Liver (tissue), 9 donors: Measurements from ENCODE around the gene VAPA. TPM values are rescaled to one million over a fixed set of nuclear protein-coding genes. Genes with fewer than 3 reads are reported as not detected.
"Not testable (repeated sequence)": the region's sequence is repeated elsewhere in the genome, so short reads cannot be mapped to it uniquely, and the experiment has no call there.

Source experiments
- DNase-seq: peaks from one replicate; pipeline ENCODE4 v3.0.0-alpha.2; 2017; ENCODE audit warnings: low spot score
- H3K27ac ChIP-seq, 2 donors: one replicate each; pipeline ENCODE4 v1.7.0; 2013; ENCODE audit warnings: inconsistent platforms in 2 of 2, low read length in 2 of 2, control low read depth in 1 of 2, low read depth in 1 of 2, mild to moderate bottlenecking in 1 of 2
- H3K27me3 ChIP-seq, 4 donors: one replicate each; pipeline versions ENCODE4 v1.6.1 to v1.7.0; 2013; ENCODE audit warnings: low read length in 3 of 4, inconsistent platforms in 1 of 4, mild to moderate bottlenecking in 1 of 4, moderate library complexity in 1 of 4; ENCODE audit not compliant: control insufficient read depth in 4 of 4, insufficient read depth in 4 of 4
- H3K36me3 ChIP-seq, 4 donors: one replicate each; pipeline versions ENCODE4 v1.6.1 to v1.7.0; 2013; ENCODE audit warnings: low read length in 3 of 4, mild to moderate bottlenecking in 3 of 4, low read depth in 1 of 4, moderate library complexity in 1 of 4; ENCODE audit not compliant: control insufficient read depth in 4 of 4, insufficient read depth in 3 of 4
- H3K4me1 ChIP-seq, 4 donors: one replicate each; pipeline versions ENCODE4 v1.6.1 to v1.7.0; 2013; ENCODE audit warnings: low read length in 3 of 4, mild to moderate bottlenecking in 3 of 4, moderate library complexity in 1 of 4; ENCODE audit not compliant: control insufficient read depth in 4 of 4, insufficient read depth in 4 of 4
- H3K4me3 ChIP-seq, 3 donors: one replicate each; pipeline versions ENCODE4 v1.6.1 to v1.7.0; 2013; ENCODE audit warnings: low read length in 3 of 3, control low read depth in 1 of 3, low read depth in 1 of 3, mild to moderate bottlenecking in 1 of 3
- H3K9ac ChIP-seq, 2 donors: one replicate each; pipeline ENCODE4 v1.7.0; 2013; ENCODE audit warnings: low read length in 2 of 2, mild to moderate bottlenecking in 2 of 2, moderate library complexity in 2 of 2, control low read depth in 1 of 2, low read depth in 1 of 2
- H3K9me3 ChIP-seq, 4 donors: one replicate each; pipeline versions ENCODE4 v1.6.1 to v1.7.0; 2013; ENCODE audit warnings: low read length in 3 of 4; ENCODE audit not compliant: control insufficient read depth in 4 of 4
- ATF3 ChIP-seq: IDR thresholded peaks from 2 replicates; pipeline ENCODE4 v1.6.1; 2016; ENCODE audit warnings: antibody characterized with exemption
- EGR1 ChIP-seq, 2 donors: IDR thresholded peaks; 2 replicates each; pipeline ENCODE4 v1.6.1; 2016 to 2018; ENCODE audit warnings: antibody characterized with exemption in 2 of 2, low read depth in 2 of 2
- FOXA1 ChIP-seq: IDR thresholded peaks from 2 replicates; pipeline ENCODE4 v1.6.1; 2016; ENCODE audit warnings: antibody characterized with exemption
- FOXA2 ChIP-seq: IDR thresholded peaks from 2 replicates; pipeline ENCODE4 v1.6.1; 2016; ENCODE audit warnings: antibody characterized with exemption
- HNF4A ChIP-seq, 2 donors: conservative IDR thresholded peaks; 2 replicates each; pipeline ENCODE4 v1.6.1; 2016; ENCODE audit warnings: antibody characterized with exemption in 2 of 2, mild to moderate bottlenecking in 2 of 2
- HNF4G ChIP-seq: IDR thresholded peaks from 2 replicates; pipeline ENCODE4 v1.6.1; 2016; ENCODE audit warnings: antibody characterized with exemption
- JUND ChIP-seq, 2 donors: IDR thresholded peaks; 2 replicates each; pipeline ENCODE4 v1.6.1; 2016; ENCODE audit warnings: antibody characterized with exemption in 2 of 2
- MAX ChIP-seq: IDR thresholded peaks from 2 replicates; pipeline ENCODE4 v1.6.1; 2016; ENCODE audit warnings: antibody characterized with exemption
- NR2F2 ChIP-seq: IDR thresholded peaks from 2 replicates; pipeline ENCODE4 v1.6.1; 2016; ENCODE audit warnings: antibody characterized with exemption
- RAD21 ChIP-seq, 2 donors: IDR thresholded peaks; 2 replicates each; pipeline ENCODE4 v1.6.1; 2016; ENCODE audit warnings: antibody characterized with exemption in 2 of 2, mild to moderate bottlenecking in 2 of 2
- REST ChIP-seq: IDR thresholded peaks from 2 replicates; pipeline ENCODE4 v1.6.1; 2016; ENCODE audit warnings: antibody characterized with exemption, mild to moderate bottlenecking
- RXRA ChIP-seq, 2 donors: IDR thresholded peaks; 2 replicates each; pipeline ENCODE4 v1.6.1; 2017 to 2018; ENCODE audit warnings: antibody characterized with exemption in 2 of 2, mild to moderate bottlenecking in 1 of 2
- SP1 ChIP-seq: IDR thresholded peaks from 2 replicates; pipeline ENCODE4 v1.6.1; 2018; ENCODE audit warnings: antibody characterized with exemption, mild to moderate bottlenecking
- TAF1 ChIP-seq: conservative IDR thresholded peaks from 2 replicates; pipeline ENCODE4 v1.6.1; 2016; ENCODE audit warnings: antibody characterized with exemption, mild to moderate bottlenecking
- YY1 ChIP-seq: IDR thresholded peaks from 2 replicates; pipeline ENCODE4 v1.6.1; 2016; ENCODE audit warnings: antibody characterized with exemption, mild to moderate bottlenecking
- ZBTB33 ChIP-seq: IDR thresholded peaks from 2 replicates; pipeline ENCODE4 v1.6.1; 2016; ENCODE audit warnings: antibody characterized with exemption
- WGBS: extraction: QIAGEN DNeasy Blood & Tissue Kit; methylation state at CpG from one replicate; pipeline ENCODE4 v1.1.7; 2013; 5-methylcytosine and 5-hydroxymethylcytosine counted together
- polyA plus RNA-seq, 2 donors: library from polyadenylated mRNA; stranded (reverse) in 1 of 2; unstranded in 1 of 2; fragments of 200-250 nt in 1 of 2; fragments of >200 nt in 1 of 2; fragmentation: Nextera tagmentation in 1 of 2; extraction: Ambion mirVana in 1 of 2; gene quantifications; one replicate each; pipeline versions ENCODE4 v1.2.1 to v1.2.3, GENCODE V29; 2013 to 2015
- total RNA-seq, 2 donors: library from RNA; depleted of rRNA; stranded (reverse); fragments of >200 nt; gene quantifications; one replicate each; pipeline ENCODE4 v1.2.3, GENCODE V29; 2014
- donor health status: healthy.
- donor health status: healthy.
- donor health status: healthy.
- donor health status: healthy.
- donor health status: healthy.

The VAPA gene
- total and polyA plus RNA-seq, 4 donors, result 80.7 to 114 (median 91.0) TPM

GRCh38 chr18:9897129-9897528, 16.7 kb upstream of the VAPA start:
- Histone ChIP-seq H3K9me3 (no peaks in the 10 kb centered on the region), H3K4me1 (peaks cover 0 to 6% (median 0%) of the 10 kb centered on the region in 4 donors), H3K9ac (no peak overlapping the region), H3K36me3 (no peaks in the 10 kb centered on the region), H3K27ac (no peak overlapping the region), H3K4me3 (no peak overlapping the region), H3K27me3 (no peaks in the 10 kb centered on the region)
- DNase-seq, result no peak
- TF ChIP-seq REST (no peak), TAF1 (no peak), HNF4G (no peak)
- 95% methylated on average over 5 of the region's 5 CpGs for WGBS

GRCh38 chr18:9897787-9898291, 16.0 kb upstream of the VAPA start:
- not testable (repeated sequence) for H3K4me3 ChIP-seq, H3K4me1 ChIP-seq, H3K27ac ChIP-seq, H3K9me3 ChIP-seq, H3K27me3 ChIP-seq, DNase-seq, H3K9ac ChIP-seq, H3K36me3 ChIP-seq
- 98% methylated on average over 10 of the region's 10 CpGs for WGBS

GRCh38 chr18:9898792-9899549, 14.8 kb upstream of the VAPA start:
- Histone ChIP-seq H3K9ac (no peak overlapping the region), H3K27me3 (no peaks in the 10 kb centered on the region), H3K4me1 (peaks cover 0 to 6% (median 0%) of the 10 kb centered on the region in 4 donors), H3K27ac (no peak overlapping the region), H3K9me3 (no peaks in the 10 kb centered on the region), H3K36me3 (no peaks in the 10 kb centered on the region), H3K4me3 (no peak overlapping the region)
- TF ChIP-seq ATF3, result peak; percentile 59
- no peak for TF ChIP-seq NR2F2
- TF ChIP-seq MAX, result peak; percentile 41
- no peak for TF ChIP-seq HNF4G
- TF ChIP-seq SP1, result peak; percentile 32
- no peak for TF ChIP-seq FOXA2
- no peak for TF ChIP-seq ZBTB33
- TF ChIP-seq HNF4A (conservative IDR thresholded peaks at IDR 0.05), result peak; percentile 23 to 53
- TF ChIP-seq RAD21 (IDR thresholded peaks at IDR 0.05), result peak in 1 of 2 donors; percentile 33
- no peak for TF ChIP-seq EGR1 (IDR thresholded peaks at IDR 0.05; ENCODE audit: low read depth in 2 of 2)
- no peak for TF ChIP-seq YY1
- peak; percentile 92 to 97 for TF ChIP-seq JUND (IDR thresholded peaks at IDR 0.05)
- no peak for TF ChIP-seq FOXA1
- TF ChIP-seq RXRA (IDR thresholded peaks at IDR 0.05), result peak; percentile 51 to 64
- 67% methylated on average over 11 of the region's 11 CpGs for whole genome bisulfite sequencing
- DNase-seq, result no peak

- not testable (repeated sequence) for H3K9ac ChIP-seq, DNase-seq, H3K9me3 ChIP-seq, H3K27me3 ChIP-seq, H3K36me3 ChIP-seq, H3K4me1 ChIP-seq, H3K4me3 ChIP-seq, H3K27ac ChIP-seq
- WGBS, result 98% methylated on average over 1 of the region's 1 CpG
Observed at GRCh38 chr18:9899550-9899930, 14.3 kb upstream of the VAPA start.
